MG63 (cell line): Measurements from ENCODE around the gene LHFPL2. TPM values are rescaled to one million over a fixed set of nuclear protein-coding genes. Genes with fewer than 3 reads are reported as not detected.
A peak's percentile ranks its signal among the peaks of the same experiment; 100 is the strongest.

Experiments
- DNase-seq: peaks from one replicate; pipeline ENCODE4 v3.0.0-alpha.2; 2020
- H3K27me3 ChIP-seq: fragments of 250-450 bp; sonication (Bioruptor Pico); 2 replicates; pipeline ENCODE4 v1.5.1; 2020; ENCODE audit warnings: mild to moderate bottlenecking, moderate library complexity
- H3K36me3 ChIP-seq: fragments of 250-450 bp; sonication (Bioruptor Pico); 2 replicates; pipeline ENCODE4 v1.5.1; 2020; ENCODE audit warnings: mild to moderate bottlenecking, moderate library complexity
- H3K4me3 ChIP-seq: fragments of 250-450 bp; sonication (Bioruptor Pico); 2 replicates; pipeline ENCODE4 v1.5.1; 2020; ENCODE audit warnings: mild to moderate bottlenecking, moderate library complexity
- H3K9me3 ChIP-seq: fragments of 250-450 bp; sonication (Bioruptor Pico); 2 replicates; pipeline ENCODE4 v1.5.1; 2020; ENCODE audit warnings: mild to moderate bottlenecking, moderate library complexity
- total RNA-seq: library from RNA; depleted of rRNA; stranded (reverse); fragments of >200 nt; shearing (Covaris generic); gene quantifications from 2 replicates; pipeline ENCODE4 v1.2.3, GENCODE V29; 2014; ENCODE audit warnings: low replicate concordance

LHFPL2 gene
- total RNA-seq, 1 experiment from 2014 or later: 14.0 TPM

GRCh38 chr5:78560000-78560855 lies 88.3 kb downstream of the LHFPL2 start:
- DNase-seq: no peak
- no peak overlapping the region for H3K4me3 ChIP-seq
- no peaks in the 10 kb centered on the region for H3K27me3 ChIP-seq
- no peaks in the 10 kb centered on the region; the same call in 1 of the 2 replicates for H3K9me3 ChIP-seq
- peaks cover 18% of the 10 kb centered on the region for H3K36me3 ChIP-seq

- H3K36me3 ChIP-seq: peaks cover 3% of the 10 kb centered on the region; the same call in 1 of the 2 replicates
- no peak overlapping the region for H3K4me3 ChIP-seq
- no peaks in the 10 kb centered on the region for H3K9me3 ChIP-seq
- DNase-seq: no peak
- no peaks in the 10 kb centered on the region for H3K27me3 ChIP-seq
These were observed 91.0 kb downstream of the LHFPL2 start for GRCh38 chr5:78557601-78558000.

- no peak overlapping the region for H3K4me3 ChIP-seq
- no peaks in the 10 kb centered on the region for H3K9me3 ChIP-seq
- H3K36me3 ChIP-seq: peaks cover 3% of the 10 kb centered on the region; the same call in 1 of the 2 replicates
- no peak for DNase-seq
- H3K27me3 ChIP-seq: no peaks in the 10 kb centered on the region
These were observed 92.7 kb downstream of the LHFPL2 start for GRCh38 chr5:78555870-78556269.

- DNase-seq: no peak
- Histone ChIP-seq H3K27me3 (no peaks in the 10 kb centered on the region), H3K36me3 (no peaks in the 10 kb centered on the region), H3K4me3 (no peak overlapping the region), H3K9me3 (no peaks in the 10 kb centered on the region)
These were observed 93.9 kb downstream of the LHFPL2 start for GRCh38 chr5:78554670-78555069.

- no peaks in the 10 kb centered on the region for H3K36me3 ChIP-seq
- no peaks in the 10 kb centered on the region for H3K9me3 ChIP-seq
- H3K27me3 ChIP-seq: no peaks in the 10 kb centered on the region
- H3K4me3 ChIP-seq: no peak overlapping the region
- no peak for DNase-seq
These were observed 94.8 kb downstream of the LHFPL2 start for GRCh38 chr5:78553580-78554353.

- Histone ChIP-seq H3K36me3 (no peaks in the 10 kb centered on the region), H3K27me3 (no peaks in the 10 kb centered on the region), H3K9me3 (no peaks in the 10 kb centered on the region), H3K4me3 (no peak overlapping the region)
- no peak for DNase-seq
These were observed 95.7 kb downstream of the LHFPL2 start for GRCh38 chr5:78552729-78553342.

GRCh38 chr5:78550891-78551290 lies 97.7 kb downstream of the LHFPL2 start:
- no peak overlapping the region for H3K4me3 ChIP-seq
- no peaks in the 10 kb centered on the region for H3K9me3 ChIP-seq
- H3K36me3 ChIP-seq: no peaks in the 10 kb centered on the region
- DNase-seq: no peak
- H3K27me3 ChIP-seq: no peaks in the 10 kb centered on the region

GRCh38 chr5:78549043-78549442 lies 99.5 kb downstream of the LHFPL2 start:
- DNase-seq: no peak
- Histone ChIP-seq H3K27me3 (no peaks in the 10 kb centered on the region), H3K36me3 (no peaks in the 10 kb centered on the region), H3K4me3 (no peak overlapping the region), H3K9me3 (no peaks in the 10 kb centered on the region)

- Histone ChIP-seq H3K4me3 (no peak overlapping the region), H3K27me3 (no peaks in the 10 kb centered on the region), H3K36me3 (no peaks in the 10 kb centered on the region; the same call in 1 of the 2 replicates), H3K9me3 (no peaks in the 10 kb centered on the region)
- peak; percentile 87 for DNase-seq
These were observed 100.6 kb downstream of the LHFPL2 start for GRCh38 chr5:78547731-78548615.

- H3K4me3 ChIP-seq: no peak overlapping the region
- peak; percentile 64 for DNase-seq
- no peaks in the 10 kb centered on the region for H3K27me3 ChIP-seq
These were observed 101.4 kb downstream of the LHFPL2 start for GRCh38 chr5:78547183-78547582.

GRCh38 chr5:78546276-78546996 lies 102.1 kb downstream of the LHFPL2 start:
- no peaks in the 10 kb centered on the region for H3K9me3 ChIP-seq
- no peaks in the 10 kb centered on the region for H3K27me3 ChIP-seq
- DNase-seq: no peak
- H3K36me3 ChIP-seq: no peaks in the 10 kb centered on the region; the same call in 1 of the 2 replicates
- no peak overlapping the region for H3K4me3 ChIP-seq

More at GRCh38 chr5:78547183-78547582, 101.4 kb downstream of the LHFPL2 start:
- H3K9me3 ChIP-seq: no peaks in the 10 kb centered on the region
- no peaks in the 10 kb centered on the region; the same call in 1 of the 2 replicates for H3K36me3 ChIP-seq

- Histone ChIP-seq H3K27me3 (no peaks in the 10 kb centered on the region), H3K9me3 (no peaks in the 10 kb centered on the region), H3K4me3 (no peak overlapping the region), H3K36me3 (no peaks in the 10 kb centered on the region; the same call in 1 of the 2 replicates)
- no peak for DNase-seq
These were observed 103.2 kb downstream of the LHFPL2 start for GRCh38 chr5:78545406-78545805.

- H3K4me3 ChIP-seq: no peak overlapping the region
- no peak for DNase-seq
- no peaks in the 10 kb centered on the region for H3K27me3 ChIP-seq
- no peaks in the 10 kb centered on the region; the same call in 1 of the 2 replicates for H3K36me3 ChIP-seq
- H3K9me3 ChIP-seq: no peaks in the 10 kb centered on the region
These were observed 103.9 kb downstream of the LHFPL2 start for GRCh38 chr5:78544561-78545201.

GRCh38 chr5:78543916-78544315 lies 104.7 kb downstream of the LHFPL2 start:
- H3K27me3 ChIP-seq: no peaks in the 10 kb centered on the region
- H3K36me3 ChIP-seq: no peaks in the 10 kb centered on the region; the same call in 1 of the 2 replicates
- H3K9me3 ChIP-seq: no peaks in the 10 kb centered on the region
- no peak overlapping the region for H3K4me3 ChIP-seq
- no peak for DNase-seq

GRCh38 chr5:78543292-78543691 lies 105.3 kb downstream of the LHFPL2 start:
- Histone ChIP-seq H3K36me3 (no peaks in the 10 kb centered on the region; the same call in 1 of the 2 replicates), H3K4me3 (no peak overlapping the region), H3K9me3 (no peaks in the 10 kb centered on the region), H3K27me3 (no peaks in the 10 kb centered on the region)
- DNase-seq: no peak
